Stimulated activated CD8-positive, alpha-beta memory T cell treated with anti-CD3 and anti-CD28 coated beads, Interleukin-15, amount 100 ng/mL, for 48 hours (primary cell): ENCODE data around the gene SF3B1.
"Not testable (repeated sequence)": the region's sequence is repeated elsewhere in the genome, so short reads cannot be mapped to it uniquely, and the experiment has no call there.

ENCODE experiments used
- DNase-seq, 2 donors: peaks; one replicate each; pipeline ENCODE4 v3.0.0-alpha.2; 2020; ENCODE audit warnings: low read depth in 2 of 2

SF3B1 gene

DNA sequence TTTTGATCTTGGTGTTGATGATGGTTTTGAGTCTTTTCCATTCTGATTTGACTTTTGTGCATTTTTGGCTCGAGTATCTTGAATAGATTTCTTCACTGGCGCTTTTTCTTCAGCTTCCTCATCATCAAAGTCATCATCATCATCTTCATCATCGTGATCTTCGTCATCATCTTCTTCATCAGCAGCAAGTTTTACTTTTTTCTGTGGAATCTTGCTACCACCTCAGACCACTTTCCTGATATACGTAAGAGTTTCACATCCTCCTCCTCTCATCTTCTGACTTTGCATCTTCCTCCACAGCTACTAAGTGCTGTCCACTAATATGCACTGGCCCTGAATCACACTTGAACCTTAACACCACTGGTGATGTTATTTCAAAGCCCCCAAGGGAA lies 54.9 kb downstream of the SF3B1 start:
- DNase-seq: not testable (repeated sequence)

GRCh38 chr2:197379308-197379917 lies 55.4 kb downstream of the SF3B1 start:
- not testable (repeated sequence) for DNase-seq

GRCh38 chr2:197378494-197379307 lies 56.1 kb downstream of the SF3B1 start:
- DNase-seq: peak; percentile 18 to 31

- no peak for DNase-seq
These were observed 56.7 kb downstream of the SF3B1 start for GRCh38 chr2:197378086-197378485.

DNA sequence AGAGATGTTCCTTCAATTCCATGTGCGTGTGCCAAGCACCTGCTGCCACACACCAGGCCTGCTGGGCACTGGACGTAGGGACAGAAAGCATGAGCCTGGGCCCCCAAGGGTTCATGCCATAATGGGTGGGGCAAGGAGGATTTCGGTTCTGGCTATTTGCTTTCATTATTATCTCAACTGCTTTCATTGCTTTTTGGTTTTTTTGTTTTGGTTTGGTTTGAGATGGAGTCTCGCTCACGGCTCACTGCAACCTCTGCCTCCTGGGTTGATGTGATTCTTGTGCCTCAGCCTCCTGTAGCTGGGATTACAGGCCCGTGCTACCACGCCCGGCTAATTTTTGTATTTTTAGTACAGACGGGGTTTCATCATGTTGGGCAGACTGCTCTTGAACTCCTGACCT lies 57.2 kb downstream of the SF3B1 start:
- no peak for DNase-seq

DNA sequence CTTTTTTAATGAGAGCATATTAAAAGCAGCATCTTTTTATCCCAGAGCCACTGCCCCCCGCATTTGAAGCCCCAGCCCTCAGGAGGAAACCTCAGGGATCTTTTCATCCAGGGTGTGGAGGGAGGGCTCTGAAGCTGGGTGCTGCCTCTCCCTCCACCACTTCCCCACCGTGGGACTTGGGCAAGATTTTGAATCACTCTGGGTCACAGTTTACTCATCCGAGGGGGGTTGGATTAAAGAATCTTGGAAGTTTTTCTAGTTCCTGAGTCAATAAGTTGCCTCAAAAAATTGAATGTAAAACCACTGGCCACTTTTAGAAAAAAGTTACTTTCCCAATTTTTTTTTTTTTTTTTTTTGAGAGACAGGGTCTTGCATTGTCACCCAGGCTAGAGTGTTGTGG lies 62.2 kb downstream of the SF3B1 start:
- no peak for DNase-seq

DNA sequence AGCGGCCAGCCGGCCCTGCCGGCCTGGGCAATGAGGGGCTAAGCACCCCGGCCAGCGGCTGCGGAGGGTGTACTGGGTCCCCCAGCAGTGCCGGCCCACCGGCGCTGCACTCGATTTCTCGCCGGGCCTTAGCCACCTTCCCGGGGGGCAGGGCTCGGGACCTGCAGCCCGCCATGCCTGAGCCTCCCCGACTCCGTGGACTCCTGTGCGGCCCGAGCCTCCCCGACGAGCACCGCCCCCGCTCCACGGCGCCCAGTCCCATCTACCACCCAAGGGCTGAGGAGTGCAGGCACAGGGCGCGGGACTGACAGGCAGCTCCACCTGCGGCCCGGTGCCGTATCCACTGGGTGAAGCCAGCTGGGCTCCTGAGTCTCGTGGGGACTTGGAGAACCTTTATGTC lies 64.2 kb downstream of the SF3B1 start:
- not testable (repeated sequence) for DNase-seq

DNA sequence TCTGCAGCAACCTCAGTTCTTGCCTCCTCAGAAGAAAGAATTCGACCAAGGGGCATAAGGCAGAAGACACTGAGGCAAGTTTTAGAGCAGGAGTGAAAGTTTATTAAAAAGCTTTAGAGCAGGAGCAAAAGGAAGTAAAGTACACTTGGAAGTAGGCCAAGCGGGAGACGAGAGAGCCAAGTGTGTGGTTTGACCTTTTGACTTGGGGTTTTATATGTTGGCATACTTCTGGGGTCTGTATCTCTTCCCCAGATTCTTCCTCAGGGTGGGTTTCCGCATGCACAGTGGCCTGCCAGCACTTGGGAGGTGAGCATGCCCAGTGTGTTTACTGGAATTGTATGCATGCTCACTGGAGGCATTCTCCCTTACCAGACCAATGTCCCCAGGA lies 64.9 kb downstream of the SF3B1 start:
- DNase-seq: no peak

DNA sequence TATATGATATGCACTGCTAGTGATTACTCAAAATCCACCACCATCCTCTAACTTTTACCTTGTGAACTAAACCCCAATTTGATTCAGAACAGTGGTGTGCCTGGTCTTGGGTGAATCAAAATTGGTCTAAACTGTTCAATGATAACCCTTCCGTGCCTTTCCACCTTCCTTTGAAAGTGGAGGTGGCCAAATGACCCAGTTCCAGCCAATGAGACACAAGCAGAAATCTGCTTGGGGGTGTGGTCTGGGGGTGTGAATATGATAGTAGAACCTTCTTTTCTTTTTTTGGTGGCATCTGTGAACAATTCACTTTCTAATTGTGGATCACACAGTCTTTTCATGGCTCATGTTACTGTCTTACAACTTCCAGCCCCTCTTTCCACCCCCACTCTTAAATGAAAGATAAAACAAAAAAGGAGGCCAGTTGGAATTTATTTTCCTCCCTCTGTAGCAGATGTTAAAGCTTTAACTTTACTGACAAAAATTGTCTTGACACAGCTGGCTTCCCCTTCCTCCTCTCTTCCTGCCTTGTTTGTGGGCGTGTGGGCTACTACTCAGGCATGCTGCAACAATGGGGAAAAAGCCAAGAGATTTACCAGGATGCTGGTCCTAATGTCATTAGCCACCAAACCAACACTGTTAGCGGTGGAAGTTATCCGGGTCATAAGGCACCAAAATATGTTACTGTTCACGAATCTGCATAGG lies 65.4 kb downstream of the SF3B1 start:
- no peak for DNase-seq

GRCh38 chr2:197368412-197368811 lies 66.4 kb downstream of the SF3B1 start:
- DNase-seq: no peak

- no peak for DNase-seq
These were observed 70.8 kb downstream of the SF3B1 start for GRCh38 chr2:197363998-197364397.

- no peak for DNase-seq
These were observed 74.1 kb downstream of the SF3B1 start for GRCh38 chr2:197360744-197361156.

- DNase-seq: no peak
These were observed 75.0 kb downstream of the SF3B1 start for GRCh38 chr2:197359859-197360258.

DNA sequence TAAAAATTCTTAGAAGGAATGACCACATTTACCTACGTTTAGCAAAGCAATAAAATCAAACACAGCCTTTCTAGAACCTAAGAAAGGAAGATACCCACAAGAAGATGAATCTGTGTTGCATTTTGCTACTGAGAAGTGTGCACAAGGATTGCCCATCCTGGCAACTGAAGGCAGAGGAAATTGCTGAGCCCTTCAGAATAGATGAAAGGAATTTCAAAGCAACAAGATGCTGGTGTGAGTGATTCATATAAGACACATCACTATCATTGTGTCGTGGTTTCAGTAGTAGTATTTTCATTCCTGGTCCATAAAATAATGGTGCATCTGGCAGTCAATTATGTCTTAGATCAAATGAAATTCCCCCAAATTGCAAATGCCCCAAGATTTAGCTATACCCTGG lies 75.9 kb downstream of the SF3B1 start:
- DNase-seq: no peak

DNA sequence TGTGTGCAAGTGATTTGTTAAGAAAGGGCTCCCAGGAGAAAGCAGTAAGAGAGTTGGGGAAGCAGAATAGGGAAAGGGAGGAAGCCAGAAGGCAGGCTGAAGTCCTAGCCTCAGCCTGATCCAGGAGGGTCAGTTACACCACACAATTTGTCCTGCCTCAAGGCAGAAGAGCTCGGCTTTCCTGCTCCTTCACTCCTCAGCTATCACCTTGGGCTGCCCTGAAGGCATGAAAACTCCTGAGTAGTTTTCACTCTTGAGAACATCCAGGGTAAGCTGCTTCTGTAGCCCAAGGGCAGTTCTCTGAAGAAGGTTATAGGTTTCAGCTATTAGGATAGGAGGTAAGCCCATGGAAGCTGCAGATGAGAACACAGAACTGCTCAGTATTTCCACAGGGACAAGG lies 76.8 kb downstream of the SF3B1 start:
- DNase-seq: no peak

DNA sequence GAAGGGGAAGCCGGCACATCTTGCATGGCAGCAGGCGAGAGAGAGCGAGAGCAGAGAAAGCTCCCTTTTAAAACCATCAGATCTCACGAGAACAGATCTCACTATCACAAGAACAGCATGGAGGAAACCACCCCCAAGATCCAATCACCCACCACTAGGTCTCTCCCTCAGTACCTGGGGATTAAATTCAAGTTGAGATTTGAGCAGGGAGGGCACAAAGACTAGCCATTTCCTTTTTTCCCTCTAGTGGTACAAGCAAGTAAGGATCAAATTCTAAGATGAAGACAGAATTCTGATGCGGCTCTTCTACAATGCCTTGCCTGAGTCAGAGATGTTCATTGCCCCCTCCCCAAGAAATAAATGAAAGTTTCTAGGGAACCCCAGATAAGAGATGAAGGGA lies 78.7 kb downstream of the SF3B1 start:
- DNase-seq: no peak

DNA sequence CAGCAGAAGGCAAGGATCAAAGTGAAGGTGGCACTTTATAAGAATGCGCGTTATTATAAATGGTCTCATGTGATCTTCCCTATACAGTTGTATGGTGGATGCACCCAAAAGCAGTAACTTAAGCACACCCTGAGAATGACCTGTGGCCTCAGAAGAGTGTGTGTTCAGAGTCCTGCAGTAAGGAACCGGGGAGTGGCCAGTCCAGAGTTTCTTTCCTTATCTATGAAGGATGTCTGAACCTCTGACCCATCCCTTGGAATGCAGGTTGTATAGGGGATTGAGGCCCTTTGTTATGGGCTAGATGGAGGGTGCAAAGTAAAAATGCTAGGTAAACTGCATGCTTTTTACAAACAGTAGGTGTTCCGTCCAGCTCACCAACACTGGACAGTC lies 80.7 kb downstream of the SF3B1 start:
- DNase-seq: no peak

GRCh38 chr2:197353393-197354168 lies 81.2 kb downstream of the SF3B1 start:
- no peak for DNase-seq

DNA sequence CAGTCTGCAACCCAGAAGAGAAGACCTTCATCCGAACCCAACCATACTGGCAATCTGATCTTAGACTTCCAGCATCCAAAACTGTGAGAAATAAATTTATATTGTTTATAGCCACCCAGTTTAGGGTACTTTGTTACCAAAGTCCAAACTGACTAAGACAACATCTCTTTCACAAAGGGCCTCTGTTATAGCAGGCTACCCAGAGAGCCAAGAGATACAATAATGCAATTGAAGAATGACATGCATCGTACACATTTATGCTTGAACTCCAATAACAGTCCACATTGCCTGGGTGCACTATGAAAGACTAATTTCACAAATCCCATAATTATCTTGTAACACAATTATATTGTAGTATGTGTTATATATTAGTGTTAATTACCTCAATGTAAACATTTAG lies 85.1 kb downstream of the SF3B1 start:
- DNase-seq: no peak

- DNase-seq: no peak
These were observed 86.0 kb downstream of the SF3B1 start for GRCh38 chr2:197348721-197349360.

GRCh38 chr2:197345846-197346370 lies 88.9 kb downstream of the SF3B1 start:
- no peak for DNase-seq
